Prostate gland (tissue), 2 donors: ENCODE measurements around the gene CORIN. TPM values are rescaled to one million over a fixed set of nuclear protein-coding genes. Genes with fewer than 3 reads are reported as not detected.
"Not testable (repeated sequence)": the region's sequence is repeated elsewhere in the genome, so short reads cannot be mapped to it uniquely, and the experiment has no call there.

Experiments used
- DNase-seq: peaks from one replicate; pipeline ENCODE4 v3.0.0-alpha.2; 2019; ENCODE audit warnings: low spot score
- H3K27ac ChIP-seq, 2 donors: fragments of 200-600 bp; sonication (generic); 2 replicates each; pipeline ENCODE4 v1.5.1; 2017 to 2019
- H3K27me3 ChIP-seq: fragments of 200-600 bp; sonication (generic); replicated peaks from 2 replicates; pipeline ENCODE4 v1.5.1; 2019; ENCODE audit not compliant: insufficient read depth
- H3K36me3 ChIP-seq, 2 donors: fragments of 200-600 bp; sonication (generic); 1 replicate in 1 of 2; 2 replicates in 1 of 2; pipeline versions ENCODE4 v1.5.1 to v1.8.1; 2017 to 2019
- H3K4me1 ChIP-seq: fragments of 200-600 bp; sonication (generic); replicated peaks from 2 replicates; pipeline ENCODE4 v1.5.1; 2019
- H3K4me3 ChIP-seq, 2 donors: fragments of 200-600 bp; sonication (generic); 2 replicates each; pipeline ENCODE4 v1.5.1; 2017 to 2019
- H3K9me3 ChIP-seq: fragments of 200-600 bp; sonication (generic); 2 replicates; pipeline ENCODE4 v1.5.1; 2017
- POLR2A ChIP-seq: fragments of 450-650 bp; IDR thresholded peaks from one replicate; pipeline ENCODE4 v1.6.1; 2016; ENCODE audit warnings: antibody characterized with exemption, mild to moderate bottlenecking
- POLR2AphosphoS5 ChIP-seq: sonication (generic); formaldehyde crosslinking; IDR thresholded peaks from one replicate; pipeline ENCODE4 v1.6.1; 2017; ENCODE audit warnings: antibody characterized with exemption
- WGBS: methylation state at CpG from one replicate; pipeline ENCODE4 v1.1.5; 2018; 5-methylcytosine and 5-hydroxymethylcytosine counted together
- intact Hi-C: fragments of 100-400 bp; cut with DNase I; formaldehyde crosslinking; loops from one replicate; pipeline ENCODE4 v1.14.2; 2022
- total RNA-seq, 2 donors: library from RNA; depleted of rRNA; stranded (reverse); fragments of >200 nt; gene quantifications; one replicate each; pipeline ENCODE4 v1.1.0, GENCODE V29; 2016
- TF ChIP-seq, protein P1 (sequence below), 4 experiments: fragments of 200-600 bp in 2 of 4; fragments of 450-650 bp in 2 of 4; sonication (generic) in 2 of 4; IDR thresholded peaks; 1 replicate in 3 of 4; 2 replicates in 1 of 4; pipeline ENCODE4 v1.5.1; 2016 to 2019; ENCODE audit warnings: antibody characterized with exemption in 4 of 4, mild to moderate bottlenecking in 2 of 4, moderate library complexity in 2 of 4

Gene CORIN
- total RNA-seq, 2 donors from 2014 or later, result 6.0 to 7.7 TPM

DNA sequence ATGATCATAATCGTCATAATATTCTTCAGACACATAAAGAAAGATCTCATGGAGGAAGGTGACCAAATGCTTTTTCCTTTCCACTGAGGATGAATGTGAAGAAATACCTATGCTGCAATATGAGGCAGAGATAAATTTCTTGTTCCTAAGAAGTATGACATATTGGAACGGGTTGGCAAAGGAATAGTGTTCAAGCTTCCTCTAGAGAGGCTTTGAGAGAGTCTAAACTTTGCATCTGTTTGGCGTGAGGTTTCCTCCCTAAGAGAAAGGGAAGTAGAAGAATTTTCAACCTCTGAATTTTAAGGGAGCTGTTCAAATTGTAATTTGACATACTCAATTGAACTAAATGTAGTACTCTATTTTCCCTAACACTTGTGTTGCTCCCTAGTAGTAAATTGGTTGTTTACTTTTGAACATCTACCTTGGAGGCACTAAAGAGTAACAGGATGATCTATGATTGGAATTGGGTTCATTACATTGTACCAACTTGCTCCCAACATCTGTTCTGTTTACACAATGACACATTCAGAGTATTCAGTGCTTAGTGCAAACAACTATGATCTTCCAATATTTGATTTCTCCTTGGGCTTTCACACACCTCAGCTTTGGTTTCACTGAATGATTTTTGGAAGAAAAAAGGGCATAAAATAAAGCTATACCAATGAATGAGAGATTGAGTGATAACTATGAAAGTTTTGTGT, 122.0 kb downstream of the CORIN start:
- 55% methylated on average over 3 of the region's 3 CpGs for WGBS
- no peak overlapping the region for H3K4me3 ChIP-seq
- no peak overlapping the region for H3K27ac ChIP-seq
- no peak for DNase-seq
- intact Hi-C loops, result no loop called here
- TF ChIP-seq, protein P1, sequence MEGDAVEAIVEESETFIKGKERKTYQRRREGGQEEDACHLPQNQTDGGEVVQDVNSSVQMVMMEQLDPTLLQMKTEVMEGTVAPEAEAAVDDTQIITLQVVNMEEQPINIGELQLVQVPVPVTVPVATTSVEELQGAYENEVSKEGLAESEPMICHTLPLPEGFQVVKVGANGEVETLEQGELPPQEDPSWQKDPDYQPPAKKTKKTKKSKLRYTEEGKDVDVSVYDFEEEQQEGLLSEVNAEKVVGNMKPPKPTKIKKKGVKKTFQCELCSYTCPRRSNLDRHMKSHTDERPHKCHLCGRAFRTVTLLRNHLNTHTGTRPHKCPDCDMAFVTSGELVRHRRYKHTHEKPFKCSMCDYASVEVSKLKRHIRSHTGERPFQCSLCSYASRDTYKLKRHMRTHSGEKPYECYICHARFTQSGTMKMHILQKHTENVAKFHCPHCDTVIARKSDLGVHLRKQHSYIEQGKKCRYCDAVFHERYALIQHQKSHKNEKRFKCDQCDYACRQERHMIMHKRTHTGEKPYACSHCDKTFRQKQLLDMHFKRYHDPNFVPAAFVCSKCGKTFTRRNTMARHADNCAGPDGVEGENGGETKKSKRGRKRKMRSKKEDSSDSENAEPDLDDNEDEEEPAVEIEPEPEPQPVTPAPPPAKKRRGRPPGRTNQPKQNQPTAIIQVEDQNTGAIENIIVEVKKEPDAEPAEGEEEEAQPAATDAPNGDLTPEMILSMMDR (IDR thresholded peaks at IDR 0.05), result no peak
- peak; percentile 38 for TF ChIP-seq POLR2AphosphoS5
- no peaks in the 10 kb centered on the region for H3K9me3 ChIP-seq
- H3K4me1 ChIP-seq, result no peaks in the 10 kb centered on the region
- no peaks in the 10 kb centered on the region for H3K36me3 ChIP-seq
- H3K27me3 ChIP-seq, result no peaks in the 10 kb centered on the region

- no peak overlapping the region for H3K4me3 ChIP-seq
- intact Hi-C loops, result no loop called here
- no peaks in the 10 kb centered on the region for H3K27me3 ChIP-seq
- no peak for TF ChIP-seq POLR2AphosphoS5
- no peak for TF ChIP-seq POLR2A
- TF ChIP-seq, protein P1 (IDR thresholded peaks at IDR 0.05), result no peak
- H3K27ac ChIP-seq, result no peak overlapping the region
- H3K9me3 ChIP-seq, result no peaks in the 10 kb centered on the region
- no peaks in the 10 kb centered on the region for H3K4me1 ChIP-seq
- no peaks in the 10 kb centered on the region for H3K36me3 ChIP-seq
- WGBS, result 83% methylated on average over 2 of the region's 2 CpGs
- DNase-seq, result no peak
Measured at GRCh38 chr4:47714269-47714668, 123.6 kb downstream of the CORIN start.

- Histone ChIP-seq H3K27ac (no peak overlapping the region), H3K36me3 (no peaks in the 10 kb centered on the region), H3K9me3 (no peaks in the 10 kb centered on the region), H3K4me1 (no peaks in the 10 kb centered on the region), H3K4me3 (no peak overlapping the region), H3K27me3 (no peaks in the 10 kb centered on the region)
- intact Hi-C loops, result no loop called here
- TF ChIP-seq, protein P1 (IDR thresholded peaks at IDR 0.05), result no peak
- TF ChIP-seq POLR2A (no peak), POLR2AphosphoS5 (no peak)
- 58% methylated on average over 6 of the region's 6 CpGs for WGBS
- DNase-seq, result no peak
Measured at GRCh38 chr4:47713129-47713834, 124.6 kb downstream of the CORIN start.

DNA sequence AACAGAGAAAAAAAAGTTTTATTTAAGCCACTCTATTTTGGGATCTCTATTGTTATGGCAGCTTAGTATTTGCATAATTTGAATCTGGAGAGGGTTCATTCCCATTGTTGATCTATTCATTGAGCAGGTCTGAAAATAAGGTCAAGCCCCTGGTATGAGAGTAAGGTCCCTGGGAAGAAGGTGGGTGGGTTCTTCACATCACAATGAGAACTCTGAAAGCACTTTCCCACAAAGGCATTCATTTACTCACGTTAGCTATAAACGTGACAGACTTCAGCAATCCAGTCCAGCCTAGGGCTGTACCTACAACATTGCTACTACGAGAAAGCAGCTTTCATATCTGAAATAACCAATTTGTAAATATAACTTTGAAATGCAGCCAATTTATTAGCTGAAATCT, 126.2 kb downstream of the CORIN start:
- Histone ChIP-seq H3K9me3 (no peaks in the 10 kb centered on the region), H3K27ac (no peak overlapping the region), H3K27me3 (no peaks in the 10 kb centered on the region), H3K36me3 (no peaks in the 10 kb centered on the region), H3K4me3 (no peak overlapping the region), H3K4me1 (no peaks in the 10 kb centered on the region)
- DNase-seq, result no peak
- TF ChIP-seq POLR2AphosphoS5 (no peak), POLR2A (no peak)
- 75% methylated on average over 3 of the region's 3 CpGs for WGBS
- intact Hi-C loops, result no loop called here

GRCh38 chr4:47711183-47711582, 126.7 kb downstream of the CORIN start:
- 93% methylated on average over 4 of the region's 4 CpGs for WGBS
- no peaks in the 10 kb centered on the region for H3K36me3 ChIP-seq
- intact Hi-C loops, result no loop called here
- DNase-seq, result no peak
- H3K4me3 ChIP-seq, result no peak overlapping the region
- TF ChIP-seq POLR2AphosphoS5 (no peak), POLR2A (no peak)
- TF ChIP-seq, protein P1 (IDR thresholded peaks at IDR 0.05), result no peak
- no peaks in the 10 kb centered on the region for H3K27me3 ChIP-seq
- H3K9me3 ChIP-seq, result no peaks in the 10 kb centered on the region
- no peak overlapping the region for H3K27ac ChIP-seq
- no peaks in the 10 kb centered on the region for H3K4me1 ChIP-seq

DNA sequence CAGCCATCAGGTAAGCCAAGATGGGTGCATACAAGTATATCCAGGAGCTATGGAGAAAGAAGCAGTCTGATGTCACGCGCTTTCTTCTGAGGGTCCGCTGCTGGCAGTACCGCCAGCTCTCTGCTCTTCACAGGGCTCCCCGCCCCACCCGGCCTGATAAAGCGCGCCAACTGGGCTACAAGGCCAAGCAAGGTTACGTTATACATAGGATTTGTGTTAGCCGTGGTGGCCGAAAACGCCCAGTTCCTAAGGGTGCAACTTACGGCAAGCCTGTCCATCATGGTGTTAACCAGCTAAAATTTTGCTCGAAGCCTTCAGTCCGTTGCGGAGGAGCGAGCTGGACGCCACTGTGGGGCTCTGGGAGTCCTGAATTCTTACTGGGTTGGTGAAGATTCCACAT, 131.5 kb downstream of the CORIN start:
- H3K27ac ChIP-seq, H3K4me3 ChIP-seq, intact Hi-C loops, H3K9me3 ChIP-seq, H3K36me3 ChIP-seq, H3K4me1 ChIP-seq, DNase-seq, H3K27me3 ChIP-seq: not testable (repeated sequence)
- 95% methylated on average over 18 of the region's 18 CpGs for WGBS
